ENCODE measurements around the gene PRDM16. TPM values are rescaled to one million over a fixed set of nuclear protein-coding genes. Genes with fewer than 3 reads are reported as not detected.

The PRDM16 gene
- total and polyA plus RNA-seq, 2 of the 13 experiments (the other 11 are each of a cell fraction or from before 2014, with no cell fraction given): 0.15 to 0.81 TPM

DNA sequence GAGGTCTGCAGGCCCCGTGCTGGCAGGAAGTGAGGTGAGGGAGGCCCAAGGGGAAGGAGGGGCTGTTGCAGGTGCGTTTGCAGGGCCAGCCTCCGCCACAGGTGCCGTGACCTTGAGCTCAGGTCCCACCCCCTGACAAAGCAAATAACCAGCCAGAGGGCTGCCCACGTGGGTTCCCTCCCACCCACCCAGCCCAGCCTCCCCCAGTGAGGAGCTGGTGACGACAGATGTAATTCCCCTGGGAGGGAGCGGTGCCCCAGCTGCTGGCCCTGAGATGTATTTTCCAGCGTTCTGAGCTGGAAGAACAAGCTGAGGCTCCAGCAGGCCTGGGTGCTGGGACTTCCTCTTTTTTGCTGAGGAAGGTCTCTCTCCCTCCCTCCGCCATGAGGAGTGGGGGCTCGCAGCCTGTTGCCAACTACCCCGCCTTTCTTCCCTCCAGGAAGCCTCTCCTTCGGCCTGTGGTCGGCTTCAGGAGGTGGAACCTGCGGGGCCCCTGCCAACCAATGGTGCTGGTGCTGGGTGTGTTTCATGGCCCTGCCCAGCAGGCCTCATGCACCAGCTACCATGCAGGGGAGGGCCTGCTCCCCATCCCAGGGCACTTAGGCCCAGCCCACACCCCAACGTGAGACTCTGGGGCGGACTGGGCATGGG is 153.2 kb downstream of the PRDM16 start (continued):
- TF ChIP-seq PHF8 (CRISPR knock-in tag; IDR thresholded peaks at IDR 0.05): peak; percentile 49; the same call in 1 of the 2 replicates
- no peak for TF ChIP-seq ZSCAN22 (CRISPR knock-in tag; IDR thresholded peaks at IDR 0.05)
- TF ChIP-seq ZNF597 (CRISPR knock-in tag; IDR thresholded peaks at IDR 0.05): no peak
- TF ChIP-seq, protein P1, sequence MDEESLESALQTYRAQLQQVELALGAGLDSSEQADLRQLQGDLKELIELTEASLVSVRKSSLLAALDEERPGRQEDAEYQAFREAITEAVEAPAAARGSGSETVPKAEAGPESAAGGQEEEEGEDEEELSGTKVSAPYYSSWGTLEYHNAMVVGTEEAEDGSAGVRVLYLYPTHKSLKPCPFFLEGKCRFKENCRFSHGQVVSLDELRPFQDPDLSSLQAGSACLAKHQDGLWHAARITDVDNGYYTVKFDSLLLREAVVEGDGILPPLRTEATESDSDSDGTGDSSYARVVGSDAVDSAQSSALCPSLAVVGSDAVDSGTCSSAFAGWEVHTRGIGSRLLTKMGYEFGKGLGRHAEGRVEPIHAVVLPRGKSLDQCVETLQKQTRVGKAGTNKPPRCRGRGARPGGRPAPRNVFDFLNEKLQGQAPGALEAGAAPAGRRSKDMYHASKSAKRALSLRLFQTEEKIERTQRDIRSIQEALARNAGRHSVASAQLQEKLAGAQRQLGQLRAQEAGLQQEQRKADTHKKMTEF (CRISPR knock-in tag; IDR thresholded peaks at IDR 0.05): 0 out of 2 replicates have a peak, but pooled peaks have one; percentile 40
- no peak for TF ChIP-seq NPAS2 (CRISPR knock-in tag; IDR thresholded peaks at IDR 0.05; ENCODE audit: borderline replicate concordance)
- no peak for TF ChIP-seq HNRNPK (IDR thresholded peaks at IDR 0.05; ENCODE audit: low read depth, low read length, poor library complexity, severe bottlenecking)
- peak; percentile 59 for TF ChIP-seq ELF1 (CRISPR knock-in tag; IDR thresholded peaks at IDR 0.05)
- peak; percentile 74 for TF ChIP-seq ZFX (CRISPR knock-in tag; IDR thresholded peaks at IDR 0.05; ENCODE audit: low read depth)
- TF ChIP-seq MEIS1 (CRISPR knock-in tag; IDR thresholded peaks at IDR 0.05; ENCODE audit: borderline replicate concordance): no peak
- peak; percentile 89 for TF ChIP-seq SP5 (CRISPR knock-in tag; IDR thresholded peaks at IDR 0.05; ENCODE audit: borderline replicate concordance, low read depth)
- TF ChIP-seq JUN (CRISPR knock-in tag; IDR thresholded peaks at IDR 0.05): no peak
- TF ChIP-seq E2F2 (CRISPR knock-in tag; IDR thresholded peaks at IDR 0.05; ENCODE audit: borderline replicate concordance): no peak
- TF ChIP-seq KLF15 (CRISPR knock-in tag; IDR thresholded peaks at IDR 0.05; ENCODE audit: borderline replicate concordance): no peak
- TF ChIP-seq ZNF468 (CRISPR knock-in tag; IDR thresholded peaks at IDR 0.05): no peak
- 0 out of 2 replicates have a peak, but pooled peaks have one; percentile 25 for TF ChIP-seq ZNF891 (CRISPR knock-in tag; IDR thresholded peaks at IDR 0.05)
- TF ChIP-seq FOXP1 (IDR thresholded peaks at IDR 0.05): no peak
- 0 out of 2 replicates have a peak, but pooled peaks have one; percentile 35 for TF ChIP-seq FOXP1 (CRISPR knock-in tag; IDR thresholded peaks at IDR 0.05)
- no peak for TF ChIP-seq ZNF383 (CRISPR knock-in tag; IDR thresholded peaks at IDR 0.05; ENCODE audit: borderline replicate concordance)
- TF ChIP-seq ZNF746 (CRISPR knock-in tag; IDR thresholded peaks at IDR 0.05): peak; percentile 73; the same call in 1 of the 2 replicates
- peak in 1 of 2 experiments; percentile 45; a peak in 1 of 4 replicates for TF ChIP-seq KLF16 (CRISPR knock-in tag; IDR thresholded peaks at IDR 0.05)
- TF ChIP-seq ZNF510 (CRISPR knock-in tag; IDR thresholded peaks at IDR 0.05; ENCODE audit: low read depth): peak; percentile 60; the same call in 1 of the 2 replicates
- TF ChIP-seq HNF4A (CRISPR knock-in tag; IDR thresholded peaks at IDR 0.05): peak; percentile 42
- 0 out of 2 replicates have a peak, but pooled peaks have one; percentile 32 for TF ChIP-seq ZFP91 (CRISPR knock-in tag; IDR thresholded peaks at IDR 0.05; ENCODE audit: borderline replicate concordance)
- TF ChIP-seq BATF2 (CRISPR knock-in tag; IDR thresholded peaks at IDR 0.05): no peak
- no peak for TF ChIP-seq RNF2 (conservative IDR thresholded peaks at IDR 0.05; ENCODE audit: low read depth)
